ENCODE measurements around the gene FAM236D. TPM values are rescaled to one million over a fixed set of nuclear protein-coding genes. Genes with fewer than 3 reads are reported as not detected.
"Not testable (repeated sequence)": the region's sequence is repeated elsewhere in the genome, so short reads cannot be mapped to it uniquely, and the experiment has no call there.

FAM236D gene
- total RNA-seq (2014; rRNA removed; shearing (Covaris generic)) (not detected in 2 replicates), total RNA-seq (2022) (not detected in 2 replicates), Bru-seq, nascent RNA (not detected), BruChase-seq, experiment 1, labeled RNA remaining after a 6-hour chase (not detected), BruChase-seq, experiment 2, labeled RNA remaining after a 2-hour chase (not detected)
- long read RNA-seq = 0 reads

GRCh38 chrX:72808110-72808509, at the start of gene FAM236D:
Gene FAM236D, minus strand, starts transcription at chrX:72808210. Its CDS starts 100 bp downstream, at chrX:72808110.
- H3K4me3 ChIP-seq (ENCODE audit: low read depth, low read length, poor library complexity, severe bottlenecking); H2AFZ ChIP-seq (ENCODE audit: low read length); H3K9me3 ChIP-seq (ENCODE audit: low read length); H3K36me3 ChIP-seq (ENCODE audit: insufficient read depth, low read length); CTCF ChIA-PET (ENCODE audit: unreplicated experiment); H3K27ac ChIP-seq (ENCODE audit: low read depth, low read length, poor library complexity, severe bottlenecking); intact Hi-C loops (cut with micrococcal nuclease; ENCODE audit: unreplicated experiment); BruUV-seq (replicated peaks); H3K9me2 ChIP-seq (ENCODE audit: insufficient read depth, low read length); DNase-seq (ENCODE audit: low spot score); H4K20me1 ChIP-seq (ENCODE audit: insufficient read depth, low read length); H3K4me2 ChIP-seq (ENCODE audit: low read length); POLR2A ChIA-PET; H3K4me1 ChIP-seq (ENCODE audit: insufficient read depth, low read length, poor library complexity, severe bottlenecking); H3K79me2 ChIP-seq (ENCODE audit: insufficient read depth, low read depth, low read length): not testable (repeated sequence)

- DNase-seq (ENCODE audit: low spot score); POLR2A ChIA-PET; H3K9me3 ChIP-seq (ENCODE audit: low read length); CTCF ChIA-PET (ENCODE audit: unreplicated experiment); BruUV-seq (replicated peaks); H3K9me2 ChIP-seq (ENCODE audit: insufficient read depth, low read length); H3K4me1 ChIP-seq (ENCODE audit: insufficient read depth, low read length, poor library complexity, severe bottlenecking); intact Hi-C loops (cut with micrococcal nuclease; ENCODE audit: unreplicated experiment); H2AFZ ChIP-seq (ENCODE audit: low read length); H3K27ac ChIP-seq (ENCODE audit: low read depth, low read length, poor library complexity, severe bottlenecking); H4K20me1 ChIP-seq (ENCODE audit: insufficient read depth, low read length); H3K36me3 ChIP-seq (ENCODE audit: insufficient read depth, low read length); H3K4me2 ChIP-seq (ENCODE audit: low read length); H3K79me2 ChIP-seq (ENCODE audit: insufficient read depth, low read depth, low read length); H3K4me3 ChIP-seq (ENCODE audit: low read depth, low read length, poor library complexity, severe bottlenecking): not testable (repeated sequence)
Measured at GRCh38 chrX:72837532-72837931, 29.5 kb upstream of the FAM236D start.

- H3K9me3 ChIP-seq (ENCODE audit: low read length); H3K79me2 ChIP-seq (ENCODE audit: insufficient read depth, low read depth, low read length); H3K4me3 ChIP-seq (ENCODE audit: low read depth, low read length, poor library complexity, severe bottlenecking); H3K4me1 ChIP-seq (ENCODE audit: insufficient read depth, low read length, poor library complexity, severe bottlenecking); H3K4me2 ChIP-seq (ENCODE audit: low read length); BruUV-seq (replicated peaks); POLR2A ChIA-PET; H3K36me3 ChIP-seq (ENCODE audit: insufficient read depth, low read length); H4K20me1 ChIP-seq (ENCODE audit: insufficient read depth, low read length); H3K9me2 ChIP-seq (ENCODE audit: insufficient read depth, low read length); CTCF ChIA-PET (ENCODE audit: unreplicated experiment); H3K27ac ChIP-seq (ENCODE audit: low read depth, low read length, poor library complexity, severe bottlenecking); DNase-seq (ENCODE audit: low spot score); intact Hi-C loops (cut with micrococcal nuclease; ENCODE audit: unreplicated experiment); H2AFZ ChIP-seq (ENCODE audit: low read length): not testable (repeated sequence)
Measured at GRCh38 chrX:72830701-72831100, 22.7 kb upstream of the FAM236D start.

GRCh38 chrX:72790390-72790789, 17.6 kb downstream of the FAM236D start:
- CTCF ChIA-PET (ENCODE audit: unreplicated experiment); H3K4me1 ChIP-seq (ENCODE audit: insufficient read depth, low read length, poor library complexity, severe bottlenecking); H3K9me2 ChIP-seq (ENCODE audit: insufficient read depth, low read length); H3K79me2 ChIP-seq (ENCODE audit: insufficient read depth, low read depth, low read length); H3K4me3 ChIP-seq (ENCODE audit: low read depth, low read length, poor library complexity, severe bottlenecking); H3K4me2 ChIP-seq (ENCODE audit: low read length); BruUV-seq (replicated peaks); POLR2A ChIA-PET; H3K9me3 ChIP-seq (ENCODE audit: low read length); DNase-seq (ENCODE audit: low spot score); H3K27ac ChIP-seq (ENCODE audit: low read depth, low read length, poor library complexity, severe bottlenecking); H3K36me3 ChIP-seq (ENCODE audit: insufficient read depth, low read length); H2AFZ ChIP-seq (ENCODE audit: low read length); intact Hi-C loops (cut with micrococcal nuclease; ENCODE audit: unreplicated experiment); H4K20me1 ChIP-seq (ENCODE audit: insufficient read depth, low read length): not testable (repeated sequence)

- H4K20me1 ChIP-seq (ENCODE audit: insufficient read depth, low read length); H3K9me3 ChIP-seq (ENCODE audit: low read length); H3K9me2 ChIP-seq (ENCODE audit: insufficient read depth, low read length); H3K4me3 ChIP-seq (ENCODE audit: low read depth, low read length, poor library complexity, severe bottlenecking); H2AFZ ChIP-seq (ENCODE audit: low read length); DNase-seq (ENCODE audit: low spot score); POLR2A ChIA-PET; H3K4me2 ChIP-seq (ENCODE audit: low read length); H3K4me1 ChIP-seq (ENCODE audit: insufficient read depth, low read length, poor library complexity, severe bottlenecking); H3K79me2 ChIP-seq (ENCODE audit: insufficient read depth, low read depth, low read length); CTCF ChIA-PET (ENCODE audit: unreplicated experiment); H3K27ac ChIP-seq (ENCODE audit: low read depth, low read length, poor library complexity, severe bottlenecking); BruUV-seq (replicated peaks); H3K36me3 ChIP-seq (ENCODE audit: insufficient read depth, low read length); intact Hi-C loops (cut with micrococcal nuclease; ENCODE audit: unreplicated experiment): not testable (repeated sequence)
Measured at GRCh38 chrX:72788142-72788541, 19.9 kb downstream of the FAM236D start.

- CTCF ChIA-PET (ENCODE audit: unreplicated experiment); H3K36me3 ChIP-seq (ENCODE audit: insufficient read depth, low read length); H3K79me2 ChIP-seq (ENCODE audit: insufficient read depth, low read depth, low read length); H3K4me3 ChIP-seq (ENCODE audit: low read depth, low read length, poor library complexity, severe bottlenecking); intact Hi-C loops (cut with micrococcal nuclease; ENCODE audit: unreplicated experiment); POLR2A ChIA-PET; H3K9me2 ChIP-seq (ENCODE audit: insufficient read depth, low read length); H3K4me2 ChIP-seq (ENCODE audit: low read length); H4K20me1 ChIP-seq (ENCODE audit: insufficient read depth, low read length); H2AFZ ChIP-seq (ENCODE audit: low read length); BruUV-seq (replicated peaks); H3K4me1 ChIP-seq (ENCODE audit: insufficient read depth, low read length, poor library complexity, severe bottlenecking); DNase-seq (ENCODE audit: low spot score); H3K27ac ChIP-seq (ENCODE audit: low read depth, low read length, poor library complexity, severe bottlenecking); H3K9me3 ChIP-seq (ENCODE audit: low read length): not testable (repeated sequence)
Measured at GRCh38 chrX:72783964-72784363, 24.0 kb downstream of the FAM236D start.

All from OCI-LY7 (cell line).